Nasal cavity respiratory epithelium epithelial cell of viscerocranial mucosa (primary cell): ENCODE data around the gene NDUFA12. TPM values are rescaled to one million over a fixed set of nuclear protein-coding genes. Genes with fewer than 3 reads are reported as not detected.

Experiments
- total RNA-seq: library from RNA; depleted of rRNA; stranded (reverse); fragments of >200 nt; gene quantifications from 2 replicates; pipeline ENCODE4 v1.2.3, GENCODE V29; 2014

NDUFA12 gene
- total RNA-seq: 81.2 and 106 TPM in 2 replicates

GRCh38 chr12:95003213-95003920, at the start of gene NDUFA12:
NDUFA12 (minus strand) TSS chr12:95003697; CDS start chr12:95003680, 17 bp downstream.

Other genes with a start within 250 kb of the NDUFA12 start
- 17.8 and 33.5 TPM in 2 replicates for gene NR2C1, start 69.9 kb upstream of the NDUFA12 start, total RNA-seq
- gene FGD6, start 213.8 kb upstream of the NDUFA12 start, total RNA-seq: 29.4 and 47.3 TPM in 2 replicates
- gene VEZT, start 214.1 kb upstream of the NDUFA12 start, total RNA-seq: 77.6 and 103 TPM in 2 replicates